ENCODE results near the gene CTSZ.
"Not testable (repeated sequence)": the region's sequence is repeated elsewhere in the genome, so short reads cannot be mapped to it uniquely, and the experiment has no call there.

The CTSZ gene

GRCh38 chr20:59013031-59013951, 6.2 kb upstream of the CTSZ start:
- DNase-seq (ENCODE audit: low spot score), result no peak

- DNase-seq (ENCODE audit: low spot score), result not testable (repeated sequence)
Observed at GRCh38 chr20:59011874-59012157, 4.8 kb upstream of the CTSZ start.

GRCh38 chr20:59010995-59011873, 4.2 kb upstream of the CTSZ start:
- DNase-seq (ENCODE audit: low spot score), result peak; percentile 85

DNA sequence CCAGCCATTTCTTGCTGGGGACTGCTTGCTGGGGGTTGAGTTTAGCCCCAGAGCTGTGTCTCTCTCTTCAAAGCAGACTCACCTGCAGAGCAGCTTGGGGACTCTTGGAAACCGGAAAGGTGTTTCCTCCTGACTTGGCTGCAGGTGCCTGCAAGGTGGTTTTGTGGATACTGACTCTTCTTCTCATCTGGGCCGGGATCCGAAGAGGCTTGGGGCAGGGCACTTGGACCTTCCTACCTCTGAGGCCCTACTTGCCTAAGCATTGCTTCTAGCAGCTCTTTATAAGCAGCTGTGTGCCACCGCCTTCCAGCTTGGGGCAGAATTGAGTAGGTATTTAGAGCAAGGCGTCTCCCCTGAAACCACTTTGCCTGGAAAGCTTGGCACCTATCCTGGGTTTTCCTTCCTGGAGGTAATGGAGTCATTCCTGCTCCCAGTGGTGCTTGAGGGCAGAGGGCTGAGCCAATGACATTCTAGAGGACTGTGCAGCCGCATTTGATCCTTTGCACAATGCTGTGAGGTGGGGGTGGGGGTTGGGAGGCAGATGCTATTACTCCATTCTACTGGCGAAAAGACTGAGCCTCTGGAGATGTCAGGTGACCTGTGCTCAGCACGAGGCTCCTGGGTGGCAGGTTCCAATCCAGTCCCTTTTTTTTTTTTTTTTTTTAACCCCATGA, 3.4 kb upstream of the CTSZ start:
- no peak for DNase-seq (ENCODE audit: low spot score)

- DNase-seq (ENCODE audit: low spot score), result no peak
Observed at GRCh38 chr20:59008715-59009336, 1.8 kb upstream of the CTSZ start.

GRCh38 chr20:59007665-59008511, 834 bp upstream of the CTSZ start:
- no peak for DNase-seq (ENCODE audit: low spot score)

DNA sequence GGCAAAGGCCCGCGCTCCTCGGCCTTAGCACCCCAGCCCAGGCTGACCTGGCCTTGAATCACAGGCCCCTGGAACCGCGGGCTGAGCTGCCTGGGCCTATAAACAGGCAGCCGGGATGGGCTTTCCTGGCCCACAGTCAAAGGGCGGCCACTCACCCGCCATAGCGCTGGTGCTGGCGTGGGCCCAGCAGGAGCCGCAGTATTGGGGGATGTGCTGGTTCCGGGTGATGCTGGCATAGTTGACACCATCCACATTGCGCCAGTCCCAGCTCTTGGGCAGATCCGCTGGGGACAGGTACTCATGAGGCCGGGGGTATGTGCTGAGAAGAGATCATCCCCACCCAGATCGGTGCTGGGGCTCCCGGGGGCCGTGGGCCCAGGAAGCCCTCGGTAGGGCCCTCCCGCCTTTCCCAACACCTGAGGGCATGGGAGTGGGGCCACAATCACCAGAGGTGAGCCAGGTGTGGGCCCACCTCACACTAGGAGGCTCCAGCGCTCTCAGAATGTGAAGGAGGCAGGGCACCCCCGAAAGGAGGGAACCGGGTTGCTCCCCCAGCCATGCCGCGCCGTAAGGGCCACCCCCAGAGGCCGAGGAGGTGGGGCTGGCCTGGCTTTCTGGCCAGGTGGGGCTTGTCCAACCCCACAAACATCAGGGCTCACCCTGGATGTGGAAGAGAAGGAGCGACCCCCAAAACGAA, 739 bp downstream of the CTSZ start:
- DNase-seq (ENCODE audit: low spot score), result peak; percentile 77

DNA sequence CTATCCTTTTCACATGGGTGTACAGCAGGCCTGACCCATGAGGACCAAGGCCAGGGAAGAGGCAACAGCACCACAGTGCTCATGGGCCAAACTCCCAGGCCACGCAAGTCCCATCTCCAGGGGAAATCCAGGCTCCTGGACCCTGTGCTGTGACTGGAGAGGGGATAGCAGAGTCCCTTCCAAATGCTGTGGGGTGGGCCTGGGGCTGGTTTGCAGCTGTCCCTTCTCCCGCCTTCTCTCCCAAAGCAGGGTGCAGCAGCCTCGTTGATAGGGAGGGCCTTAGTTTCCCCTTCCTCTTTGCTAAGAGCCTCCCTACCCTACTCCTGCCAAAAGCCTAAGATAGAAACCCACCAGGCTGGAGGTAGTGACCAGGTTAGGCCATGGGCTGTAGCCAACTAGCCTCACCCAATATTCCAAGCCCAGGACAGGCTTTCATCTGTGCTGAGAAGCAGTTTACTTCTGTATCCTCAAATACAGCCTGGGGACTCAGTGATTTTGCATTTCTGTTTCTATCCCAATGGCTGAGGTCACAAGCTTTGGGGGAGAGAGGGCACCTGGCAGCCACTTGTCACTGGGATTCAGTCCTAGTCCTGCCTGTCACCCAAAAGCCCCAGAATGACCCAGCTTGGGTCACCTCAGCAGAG, 1.4 kb downstream of the CTSZ start:
- DNase-seq (ENCODE audit: low spot score), result no peak

- DNase-seq (ENCODE audit: low spot score), result no peak
Observed at GRCh38 chr20:59004763-59005522, 2.1 kb downstream of the CTSZ start.

- no peak for DNase-seq (ENCODE audit: low spot score)
Observed at GRCh38 chr20:59004493-59004762, 2.6 kb downstream of the CTSZ start.

- DNase-seq (ENCODE audit: low spot score), result no peak
Observed at GRCh38 chr20:59003836-59004492, 3.1 kb downstream of the CTSZ start.

- no peak for DNase-seq (ENCODE audit: low spot score)
Observed at GRCh38 chr20:59002874-59003399, 4.1 kb downstream of the CTSZ start.

- DNase-seq (ENCODE audit: low spot score), result no peak
Observed at GRCh38 chr20:59002388-59002787, 4.7 kb downstream of the CTSZ start.

DNA sequence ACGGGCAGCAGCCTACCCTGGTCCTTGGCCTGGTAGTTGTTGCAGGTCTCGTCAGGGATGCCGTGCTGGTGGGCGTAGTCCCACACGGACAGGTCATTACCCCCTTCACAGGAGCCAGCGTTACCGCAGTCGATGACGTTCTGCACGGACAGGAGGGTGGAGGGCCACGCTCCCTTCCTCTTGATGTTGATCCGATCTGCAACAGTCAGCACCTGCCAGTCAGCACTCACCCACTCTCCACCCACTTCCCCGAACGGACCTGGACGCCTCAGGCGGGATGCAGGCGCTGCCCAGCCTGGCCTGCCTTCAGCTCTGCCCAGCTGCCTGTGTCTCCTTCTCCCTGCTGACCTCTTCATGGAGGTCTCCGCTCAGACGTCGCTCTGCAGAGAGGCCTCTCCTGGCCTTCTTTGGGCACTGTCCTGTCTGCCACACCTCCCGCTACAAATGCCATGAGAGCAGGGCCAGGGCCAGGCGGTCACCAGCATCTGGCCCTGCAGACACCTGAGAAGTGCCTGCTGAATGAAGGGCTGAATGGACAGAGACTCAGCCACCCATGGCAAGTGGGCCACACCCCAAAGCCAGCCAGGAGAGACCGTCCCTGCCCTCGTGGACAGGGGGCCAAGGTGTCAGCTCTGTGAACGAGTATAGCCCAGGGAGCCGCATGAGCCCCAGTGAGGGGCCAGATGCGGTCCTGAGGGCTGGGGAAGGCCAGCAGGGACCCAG, 5.4 kb downstream of the CTSZ start:
- DNase-seq (ENCODE audit: low spot score), result no peak

- no peak for DNase-seq (ENCODE audit: low spot score)
Observed at GRCh38 chr20:59001068-59001448, 6.0 kb downstream of the CTSZ start.

GRCh38 chr20:59000326-59000725, 6.7 kb downstream of the CTSZ start:
- no peak for DNase-seq (ENCODE audit: low spot score)

GRCh38 chr20:58998656-58999055, 8.4 kb downstream of the CTSZ start:
- no peak for DNase-seq (ENCODE audit: low spot score)

DNA sequence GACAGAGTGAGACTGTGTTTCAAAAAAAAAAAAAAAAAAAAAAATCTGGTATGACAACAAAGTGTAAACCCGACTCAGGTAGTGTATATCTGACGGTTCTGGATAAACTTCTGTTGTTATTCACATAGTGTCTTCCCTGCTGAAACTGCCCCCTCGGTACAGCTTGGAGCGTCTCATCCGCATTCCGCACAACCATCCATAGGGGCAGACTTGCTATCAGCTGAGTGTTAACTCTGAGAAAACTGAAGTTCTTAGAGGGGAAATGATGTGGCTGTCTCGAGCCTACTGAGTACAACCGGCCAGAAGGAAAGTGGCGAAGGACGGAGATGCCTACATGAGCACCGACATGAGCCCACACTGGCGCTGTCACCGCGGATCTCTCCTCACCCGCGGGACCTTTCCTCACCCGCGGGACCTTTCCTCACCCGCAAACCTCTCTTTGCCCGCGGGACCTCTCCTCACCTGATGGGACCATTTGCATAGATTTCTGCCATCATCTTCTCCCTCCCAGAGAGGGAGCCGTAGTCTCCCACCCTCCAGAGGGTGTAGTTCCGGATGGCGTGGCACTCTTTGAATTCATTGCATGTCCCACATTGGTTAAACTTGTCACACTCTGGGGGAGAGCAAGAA, 9.8 kb downstream of the CTSZ start:
- DNase-seq (ENCODE audit: low spot score), result no peak
